Skeletal muscle tissue (tissue), 4 donors: ENCODE measurements around the gene CTNNA2. TPM values are rescaled to one million over a fixed set of nuclear protein-coding genes. Genes with fewer than 3 reads are reported as not detected.

Source experiments
- H3K27ac ChIP-seq: one replicate; pipeline ENCODE4 v1.7.0; 2013; ENCODE audit warnings: mild to moderate bottlenecking, low read depth, low read length, inconsistent platforms
- H3K27me3 ChIP-seq, 3 donors: one replicate each; pipeline ENCODE4 v1.7.0; 2013; ENCODE audit warnings: low read length in 3 of 3; ENCODE audit not compliant: control insufficient read depth in 3 of 3, insufficient read depth in 3 of 3
- H3K36me3 ChIP-seq, 3 donors: one replicate each; pipeline ENCODE4 v1.7.0; 2013; ENCODE audit warnings: low read length in 3 of 3; ENCODE audit not compliant: control insufficient read depth in 3 of 3, insufficient read depth in 3 of 3
- H3K4me1 ChIP-seq, 3 donors: one replicate each; pipeline ENCODE4 v1.7.0; 2013; ENCODE audit warnings: low read length in 3 of 3, mild to moderate bottlenecking in 3 of 3; ENCODE audit not compliant: control insufficient read depth in 3 of 3, insufficient read depth in 3 of 3
- H3K4me3 ChIP-seq, 3 donors: one replicate each; pipeline ENCODE4 v1.7.0; 2013; ENCODE audit warnings: low read length in 3 of 3
- H3K9ac ChIP-seq, 3 donors: one replicate each; pipeline ENCODE4 v1.7.0; 2013; ENCODE audit warnings: low read length in 3 of 3, mild to moderate bottlenecking in 3 of 3, moderate library complexity in 2 of 3, low read depth in 1 of 3
- H3K9me3 ChIP-seq, 3 donors: one replicate each; pipeline ENCODE4 v1.7.0; 2013; ENCODE audit warnings: low read length in 3 of 3; ENCODE audit not compliant: control insufficient read depth in 3 of 3
- total RNA-seq: library from RNA; depleted of rRNA; stranded (reverse); fragments of >200 nt; gene quantifications from one replicate; pipeline ENCODE4 v1.2.3, GENCODE V29; 2014
- donor health status: Osteomylitis.

CTNNA2 gene
- total RNA-seq, 1 donor from 2014 or later = 1.0 TPM

- Histone ChIP-seq H3K9me3 (no peaks in the 10 kb centered on the region), H3K27ac (no peak overlapping the region), H3K27me3 (no peaks in the 10 kb centered on the region), H3K36me3 (no peaks in the 10 kb centered on the region), H3K4me1 (no peaks in the 10 kb centered on the region), H3K9ac (no peak overlapping the region), H3K4me3 (no peak overlapping the region)
Observed at GRCh38 chr2:79695248-79695647, 182.4 kb downstream of the CTNNA2 start.

- Histone ChIP-seq H3K9ac (no peak overlapping the region), H3K27ac (no peak overlapping the region), H3K4me1 (no peaks in the 10 kb centered on the region), H3K36me3 (no peaks in the 10 kb centered on the region), H3K27me3 (no peaks in the 10 kb centered on the region), H3K4me3 (no peak overlapping the region), H3K9me3 (no peaks in the 10 kb centered on the region)
Observed at GRCh38 chr2:79697200-79697599, 184.3 kb downstream of the CTNNA2 start.

- Histone ChIP-seq H3K9ac (no peak overlapping the region), H3K27ac (no peak overlapping the region), H3K36me3 (no peaks in the 10 kb centered on the region), H3K4me3 (no peak overlapping the region), H3K9me3 (no peaks in the 10 kb centered on the region), H3K27me3 (no peaks in the 10 kb centered on the region), H3K4me1 (no peaks in the 10 kb centered on the region)
Observed at GRCh38 chr2:79700651-79701050, 187.8 kb downstream of the CTNNA2 start.

GRCh38 chr2:79702905-79703304 lies 190.1 kb downstream of the CTNNA2 start:
- Histone ChIP-seq H3K4me3 (no peak overlapping the region), H3K9ac (no peak overlapping the region), H3K27me3 (no peaks in the 10 kb centered on the region), H3K9me3 (no peaks in the 10 kb centered on the region), H3K36me3 (no peaks in the 10 kb centered on the region), H3K27ac (no peak overlapping the region), H3K4me1 (no peaks in the 10 kb centered on the region)

- Histone ChIP-seq H3K27me3 (no peaks in the 10 kb centered on the region), H3K9me3 (no peaks in the 10 kb centered on the region)
Observed at GRCh38 chr2:79711098-79711497, 198.2 kb downstream of the CTNNA2 start.

GRCh38 chr2:79713131-79713785 lies 200.4 kb downstream of the CTNNA2 start:
- Histone ChIP-seq H3K4me3 (no peak overlapping the region), H3K9me3 (no peaks in the 10 kb centered on the region), H3K4me1 (no peaks in the 10 kb centered on the region), H3K27me3 (no peaks in the 10 kb centered on the region), H3K27ac (no peak overlapping the region), H3K36me3 (no peaks in the 10 kb centered on the region), H3K9ac (no peak overlapping the region)

More at GRCh38 chr2:79711098-79711497, 198.2 kb downstream of the CTNNA2 start:
- Histone ChIP-seq H3K27ac (no peak overlapping the region), H3K36me3 (no peaks in the 10 kb centered on the region), H3K4me3 (no peak overlapping the region), H3K9ac (no peak overlapping the region), H3K4me1 (no peaks in the 10 kb centered on the region)

- no peaks in the 10 kb centered on the region for H3K36me3 ChIP-seq
- no peak overlapping the region for H3K4me3 ChIP-seq
- no peak overlapping the region for H3K27ac ChIP-seq
- no peaks in the 10 kb centered on the region for H3K4me1 ChIP-seq
- H3K9me3 ChIP-seq = no peaks in the 10 kb centered on the region
- no peaks in the 10 kb centered on the region for H3K27me3 ChIP-seq
- H3K9ac ChIP-seq = no peak overlapping the region
Observed at GRCh38 chr2:79714283-79714682, 201.4 kb downstream of the CTNNA2 start.

GRCh38 chr2:79715338-79715737 lies 202.5 kb downstream of the CTNNA2 start:
- no peaks in the 10 kb centered on the region for H3K4me1 ChIP-seq
- H3K27me3 ChIP-seq = no peaks in the 10 kb centered on the region
- H3K9ac ChIP-seq = no peak overlapping the region
- H3K36me3 ChIP-seq = no peaks in the 10 kb centered on the region
- H3K27ac ChIP-seq = no peak overlapping the region
- no peak overlapping the region for H3K4me3 ChIP-seq
- no peaks in the 10 kb centered on the region for H3K9me3 ChIP-seq

- no peak overlapping the region for H3K27ac ChIP-seq
- no peaks in the 10 kb centered on the region for H3K27me3 ChIP-seq
- H3K9me3 ChIP-seq = no peaks in the 10 kb centered on the region
- H3K4me3 ChIP-seq = no peak overlapping the region
- no peaks in the 10 kb centered on the region for H3K4me1 ChIP-seq
- H3K36me3 ChIP-seq = no peaks in the 10 kb centered on the region
- no peak overlapping the region for H3K9ac ChIP-seq
Observed at GRCh38 chr2:79716266-79716665, 203.4 kb downstream of the CTNNA2 start.

GRCh38 chr2:79717364-79718007 lies 204.6 kb downstream of the CTNNA2 start:
- Histone ChIP-seq H3K9ac (no peak overlapping the region), H3K27me3 (no peaks in the 10 kb centered on the region)

More at GRCh38 chr2:79717364-79718007, 204.6 kb downstream of the CTNNA2 start:
- H3K4me3 ChIP-seq = no peak overlapping the region
- no peak overlapping the region for H3K27ac ChIP-seq
- no peaks in the 10 kb centered on the region for H3K36me3 ChIP-seq
- H3K9me3 ChIP-seq = no peaks in the 10 kb centered on the region
- H3K4me1 ChIP-seq = no peaks in the 10 kb centered on the region
